ENCODE data around the gene DOCK1.

DOCK1 gene

DNA sequence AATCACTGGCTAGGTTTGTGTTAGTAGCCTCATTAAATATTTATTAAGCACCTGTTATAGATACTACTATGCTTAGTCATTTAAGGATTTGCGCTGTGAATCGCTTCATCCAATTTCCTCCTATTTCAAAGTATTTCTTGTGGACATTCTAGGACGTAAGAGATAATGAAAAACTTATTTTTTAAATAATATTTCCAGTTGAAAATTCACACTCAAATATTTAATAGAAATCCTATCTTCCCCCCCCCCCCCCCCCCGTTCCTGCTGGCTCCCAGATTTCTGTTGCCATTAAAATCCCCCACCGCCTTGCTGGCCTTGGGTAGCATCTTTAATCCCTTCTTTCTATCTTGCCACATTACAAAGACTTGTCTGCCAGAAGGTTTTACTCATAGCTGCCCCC, 285.2 kb downstream of the DOCK1 start:
- DNase-seq = no peak

- no peak for DNase-seq
These were observed 287.9 kb downstream of the DOCK1 start for GRCh38 chr10:127193125-127193524.

DNA sequence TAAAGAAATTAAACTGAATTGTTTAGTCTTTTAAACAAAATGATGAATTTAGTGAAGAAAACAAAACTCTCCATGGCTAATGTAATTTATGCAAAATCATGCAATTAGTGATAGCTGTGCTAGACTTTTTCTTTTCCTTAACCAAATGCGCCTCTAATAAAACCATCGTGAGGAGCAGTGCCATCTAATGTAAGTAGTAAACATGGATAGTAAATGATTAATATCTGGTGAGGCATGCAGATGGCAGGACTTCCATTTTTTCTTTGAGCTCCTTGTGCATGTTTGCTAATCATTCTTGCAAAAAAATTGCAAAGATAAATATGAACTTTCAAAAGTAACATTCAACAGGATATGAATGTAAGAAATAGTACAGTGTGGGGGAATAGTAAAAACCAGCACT, 288.9 kb downstream of the DOCK1 start:
- no peak for DNase-seq

- no peak for DNase-seq
These were observed 289.4 kb downstream of the DOCK1 start for GRCh38 chr10:127194599-127194998.

- DNase-seq = no peak
These were observed 289.8 kb downstream of the DOCK1 start for GRCh38 chr10:127195041-127195506.

GRCh38 chr10:127195571-127196281, 290.5 kb downstream of the DOCK1 start:
- no peak for DNase-seq

DNA sequence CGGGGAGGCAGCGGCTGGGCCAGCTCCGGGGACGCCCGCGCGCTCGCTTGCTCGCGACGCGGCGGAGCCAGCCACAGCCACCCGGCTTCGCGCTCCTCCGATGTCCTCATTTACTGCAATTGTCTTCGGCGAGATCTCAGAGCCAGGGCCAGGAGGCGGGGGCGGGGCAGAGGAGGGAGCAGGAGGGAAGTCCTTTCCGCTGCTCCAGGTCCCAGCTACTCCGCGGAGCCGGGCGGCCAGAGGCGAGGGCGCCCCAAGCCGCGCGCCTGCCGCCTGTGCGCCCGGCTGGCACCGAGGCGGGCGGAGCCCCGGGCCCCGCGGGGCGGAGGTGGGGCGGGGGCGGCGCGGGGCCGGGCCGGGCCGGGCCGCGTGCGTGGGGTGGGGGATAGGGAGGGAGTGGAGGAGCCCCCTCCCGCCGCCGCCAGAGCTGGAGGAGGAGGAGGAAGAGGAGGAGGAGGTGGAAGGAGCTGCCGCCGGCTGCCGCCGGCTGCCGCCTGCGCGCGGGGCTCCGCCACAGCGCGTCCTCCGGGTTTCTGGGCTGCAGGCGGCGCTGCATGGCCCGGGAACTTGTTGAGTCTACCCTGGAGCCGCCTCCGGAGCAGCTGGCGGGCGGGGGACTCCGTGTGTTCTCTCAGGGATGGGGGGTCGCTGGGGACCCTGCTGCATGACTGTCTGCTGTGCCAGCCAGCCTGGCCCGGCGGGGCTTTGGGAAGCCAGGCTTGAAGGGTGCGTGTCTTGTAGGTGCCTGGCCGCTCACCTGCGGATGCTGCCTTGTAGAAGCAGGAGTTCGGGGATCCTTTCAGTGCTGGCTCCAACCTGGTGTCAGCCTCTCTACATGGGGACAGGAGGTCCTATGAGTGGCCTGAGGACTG, 291.3 kb downstream of the DOCK1 start, which contains the start of gene INSYN2A:
Gene INSYN2A, minus strand, starts transcription at position 310 of the 872 bp plus-strand sequence. CDS start 20,196 bp downstream, outside the sequence.
- no peak for DNase-seq

DNA sequence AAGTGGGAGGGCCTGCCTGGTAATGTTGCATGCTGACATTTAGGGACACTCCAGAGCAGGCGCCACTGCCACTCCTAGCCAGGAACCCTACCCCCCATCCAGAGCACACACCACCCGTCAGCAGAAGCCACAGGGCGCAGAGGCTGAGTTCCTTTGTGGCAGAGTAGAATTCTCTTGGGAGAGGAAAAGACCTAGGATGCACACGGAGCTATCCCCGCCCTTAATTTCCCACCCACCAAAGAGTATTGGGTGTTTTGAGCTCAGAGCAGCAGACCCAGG, 291.9 kb downstream of the DOCK1 start:
- no peak for DNase-seq

DNA sequence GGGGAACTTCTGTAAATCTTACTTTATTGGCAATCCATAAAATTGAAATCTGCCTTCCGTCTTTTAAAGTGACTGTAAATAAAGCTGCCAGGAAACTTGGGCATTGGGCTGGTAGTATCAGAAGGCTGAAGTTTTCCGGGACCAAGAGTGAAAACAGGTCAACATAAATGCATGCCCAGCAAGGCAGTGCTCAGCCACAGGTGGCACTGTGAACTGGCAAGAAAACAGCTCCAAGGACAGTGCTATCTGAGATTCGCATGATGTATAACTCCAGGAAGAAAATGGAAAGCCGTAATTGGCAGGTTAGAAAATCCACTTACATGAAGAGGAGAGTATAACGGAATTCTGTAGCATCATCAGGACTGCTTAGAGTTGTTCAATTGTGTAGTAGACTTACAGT, 293.1 kb downstream of the DOCK1 start:
- DNase-seq = no peak

- no peak for DNase-seq
These were observed 293.5 kb downstream of the DOCK1 start for GRCh38 chr10:127198721-127199120.

DNA sequence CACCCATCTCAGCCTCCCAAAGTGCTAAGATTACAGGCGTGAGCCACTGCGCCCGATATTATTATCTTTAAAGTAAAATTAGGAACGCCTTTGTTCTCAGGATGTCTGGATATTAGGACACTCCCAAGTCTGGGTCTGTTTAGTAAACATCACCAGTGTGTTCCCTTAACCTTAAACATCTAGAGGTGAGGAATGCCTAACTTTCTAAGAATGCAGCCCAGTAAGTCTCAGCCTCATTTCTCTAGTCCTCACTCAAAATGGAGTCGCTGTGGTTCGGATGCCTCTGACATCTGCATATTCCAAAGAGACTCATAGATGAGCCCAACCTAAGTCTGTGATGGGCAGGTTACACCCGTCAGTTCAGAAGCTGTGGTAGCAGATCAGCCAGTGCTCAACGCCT, 295.4 kb downstream of the DOCK1 start:
- no peak for DNase-seq

DNA sequence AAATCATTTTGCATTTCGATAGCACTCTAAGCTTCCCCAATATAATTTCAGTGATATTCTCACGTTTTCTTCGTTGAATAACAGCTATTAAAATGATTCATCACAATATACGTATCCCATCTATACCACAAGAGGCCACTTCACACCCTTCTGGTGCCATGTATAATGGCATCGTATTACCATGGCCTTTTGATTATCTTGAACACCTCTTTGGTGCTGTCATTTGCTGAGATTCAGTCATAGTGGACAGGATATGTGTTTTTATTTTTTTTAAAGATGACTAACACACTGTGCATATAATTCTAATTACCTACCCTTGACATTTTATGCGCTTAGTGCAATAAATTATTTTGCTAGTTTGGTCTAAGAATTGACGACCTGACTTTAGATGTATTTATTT, 297.8 kb downstream of the DOCK1 start:
- DNase-seq = no peak

DNA sequence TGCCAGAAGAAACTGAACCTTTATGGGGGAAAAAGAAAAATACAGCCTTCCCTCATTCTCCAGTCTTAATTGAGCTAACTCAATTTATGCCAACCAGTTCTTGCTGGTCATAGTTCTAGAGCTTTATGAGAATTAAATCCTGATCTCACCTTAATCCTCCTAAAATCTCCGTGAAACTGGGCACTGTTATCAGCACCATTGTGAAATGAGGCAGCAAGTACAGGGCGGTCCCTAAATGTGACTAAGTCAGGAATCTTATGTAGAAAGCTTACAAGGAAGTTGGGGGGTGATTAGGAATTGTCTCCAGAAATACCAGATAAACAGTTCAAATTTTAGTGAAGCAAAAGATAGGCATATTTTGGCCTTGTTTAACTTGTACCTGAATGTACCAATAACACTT, 301.9 kb downstream of the DOCK1 start:
- DNase-seq = no peak

DNA sequence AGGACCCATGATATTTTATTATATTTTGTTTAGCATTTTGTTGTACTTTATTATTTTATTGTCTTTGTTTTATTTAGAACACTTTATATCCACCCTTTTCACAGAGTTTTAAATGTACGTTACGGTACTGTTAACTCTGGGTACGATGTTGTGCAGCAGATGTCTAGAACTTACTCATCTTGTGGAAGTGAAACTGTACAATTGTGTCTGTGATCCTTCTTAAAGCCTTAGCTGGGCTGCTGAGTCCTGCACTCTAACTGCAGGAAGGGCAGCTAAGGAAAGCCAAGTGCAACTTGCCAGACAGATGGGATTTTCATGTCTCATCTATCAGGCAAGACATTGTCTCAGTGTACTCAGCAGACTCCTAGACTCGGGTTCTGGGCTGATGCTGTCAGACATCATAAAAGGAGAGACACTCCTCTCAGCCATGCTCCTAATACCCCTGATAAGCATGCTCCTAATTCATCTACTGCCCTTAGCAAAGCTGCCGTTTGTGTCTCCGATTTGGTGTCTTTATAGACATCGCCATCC, 305.8 kb downstream of the DOCK1 start:
- no peak for DNase-seq

- no peak for DNase-seq
These were observed 310.6 kb downstream of the DOCK1 start for GRCh38 chr10:127215866-127216265.

DNA sequence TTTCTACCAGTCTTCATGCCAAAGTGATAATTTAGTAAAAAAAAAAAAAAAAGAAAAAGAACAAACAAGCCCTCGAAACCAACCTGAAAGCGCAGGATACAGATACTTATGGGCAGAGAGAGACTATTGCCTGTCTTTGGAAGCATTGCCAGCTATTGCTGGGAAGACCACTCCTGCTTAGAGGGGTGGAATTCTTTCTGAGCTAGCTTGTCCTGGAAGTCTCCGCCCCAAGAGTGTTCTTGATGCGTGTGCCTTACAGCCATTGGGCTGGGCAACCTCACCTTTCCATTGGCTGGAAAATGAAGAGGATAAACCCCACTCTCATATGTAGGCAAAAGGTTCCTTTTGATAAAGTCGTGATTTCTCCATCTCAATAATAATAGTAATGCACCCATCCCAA, 311.0 kb downstream of the DOCK1 start:
- DNase-seq = no peak

- no peak for DNase-seq
These were observed 311.6 kb downstream of the DOCK1 start for GRCh38 chr10:127216786-127217185.

DNA sequence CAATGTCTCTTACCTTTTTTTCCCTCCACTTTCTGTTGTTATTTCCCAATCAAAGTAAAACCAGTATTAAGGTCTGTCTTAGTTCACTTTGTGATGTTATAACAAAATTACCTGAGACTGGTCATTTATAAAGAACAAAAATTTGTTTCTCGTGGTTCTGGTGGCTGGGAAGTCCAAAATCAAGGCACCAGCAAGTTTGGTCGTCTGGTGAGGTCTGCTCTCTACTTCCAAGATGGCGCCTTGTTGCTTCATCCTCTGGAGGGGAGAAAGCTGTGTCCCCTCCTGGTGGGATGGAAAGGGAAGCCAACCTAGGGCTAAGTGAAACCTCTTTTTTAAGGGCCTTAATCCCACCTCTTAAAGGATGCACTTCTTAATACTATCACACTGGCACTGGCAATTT, 313.4 kb downstream of the DOCK1 start:
- DNase-seq = no peak

DNA sequence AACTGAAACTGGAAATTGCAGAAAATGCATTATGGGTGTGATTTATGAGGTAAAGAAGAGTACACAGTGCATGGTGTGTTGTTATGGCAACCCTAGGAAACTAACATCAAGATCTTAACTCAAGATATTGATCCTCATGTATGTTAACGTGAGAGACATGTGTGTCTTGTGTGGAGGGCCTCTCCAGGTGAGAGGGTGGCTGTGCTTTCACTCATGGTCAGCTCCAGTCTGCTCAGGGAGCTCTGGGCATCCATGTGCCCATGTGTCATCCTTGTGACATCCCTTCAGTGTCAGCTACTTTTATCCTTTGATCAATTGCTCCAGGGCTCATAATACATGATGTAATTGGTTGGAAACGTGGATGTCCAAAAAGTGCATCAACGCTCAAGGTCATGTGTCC, 316.1 kb downstream of the DOCK1 start:
- DNase-seq = no peak

DNA sequence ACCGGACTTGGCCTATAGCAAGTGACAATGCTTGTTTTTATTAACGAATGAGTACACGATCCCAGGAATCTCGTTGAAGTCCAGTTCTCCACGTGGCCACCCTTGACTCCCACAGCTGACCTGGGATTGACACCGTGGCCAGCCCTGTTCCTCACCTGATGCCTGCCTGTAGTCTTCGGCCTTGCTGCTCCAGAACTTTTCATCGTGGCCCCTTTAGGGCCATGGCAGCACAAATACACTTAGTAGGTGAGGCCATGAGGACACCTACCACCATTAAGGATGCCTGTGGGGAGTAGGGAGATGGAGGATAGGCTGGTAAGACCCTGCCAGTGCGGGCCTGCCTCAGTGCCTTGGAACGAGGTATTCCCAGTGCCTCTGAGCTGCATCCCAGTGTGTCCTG, 321.8 kb downstream of the DOCK1 start:
- DNase-seq = no peak

DNA sequence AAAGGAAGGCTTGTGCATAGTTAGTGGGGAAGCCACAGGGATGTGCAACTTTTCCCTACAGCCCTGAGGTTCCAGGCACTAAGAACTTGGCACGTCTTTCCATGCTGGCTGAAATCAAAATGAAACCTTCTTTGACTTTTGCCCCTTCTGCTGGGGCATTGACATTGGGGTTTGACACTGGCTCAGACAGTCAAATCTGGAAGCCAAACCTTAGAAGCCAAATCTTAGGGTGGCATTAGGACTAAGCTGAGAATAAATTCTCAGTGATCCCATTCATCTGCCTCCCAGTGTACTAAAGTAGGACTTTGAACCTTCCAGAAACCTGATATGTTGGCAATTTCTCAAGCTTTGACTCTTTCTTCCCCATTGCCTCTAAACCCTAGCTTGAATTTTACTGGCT, 322.4 kb downstream of the DOCK1 start:
- DNase-seq = no peak

DNA sequence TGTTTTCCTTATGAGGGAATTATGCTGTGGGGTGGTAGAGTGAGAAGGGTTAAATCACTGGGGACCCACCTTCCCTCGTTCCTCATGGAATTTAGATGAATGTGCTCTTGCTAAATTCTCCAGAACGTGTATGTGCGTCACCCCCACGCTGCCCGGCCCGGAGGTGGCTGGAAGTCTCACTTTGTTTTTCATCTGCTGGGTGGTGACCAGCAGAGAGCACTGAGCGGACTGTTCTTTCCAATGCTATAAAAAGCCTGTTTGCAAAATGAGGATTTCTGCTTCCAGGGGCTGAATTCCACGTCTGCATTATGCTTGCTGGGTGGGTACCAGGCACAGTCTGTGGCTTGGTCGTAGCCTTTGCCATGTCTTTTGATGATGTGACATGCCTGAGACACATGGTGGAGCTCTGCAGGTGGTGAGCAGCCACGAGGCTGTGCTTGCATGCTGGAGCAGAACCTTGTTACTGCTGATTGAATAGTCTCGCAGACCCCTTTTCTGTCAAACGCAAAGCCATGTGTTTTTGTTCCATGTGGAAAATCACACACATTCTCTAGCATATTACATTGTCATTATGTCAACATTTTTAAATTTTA, 323.1 kb downstream of the DOCK1 start:
- no peak for DNase-seq

- DNase-seq = no peak
These were observed 329.1 kb downstream of the DOCK1 start for GRCh38 chr10:127234306-127234800.

DNA sequence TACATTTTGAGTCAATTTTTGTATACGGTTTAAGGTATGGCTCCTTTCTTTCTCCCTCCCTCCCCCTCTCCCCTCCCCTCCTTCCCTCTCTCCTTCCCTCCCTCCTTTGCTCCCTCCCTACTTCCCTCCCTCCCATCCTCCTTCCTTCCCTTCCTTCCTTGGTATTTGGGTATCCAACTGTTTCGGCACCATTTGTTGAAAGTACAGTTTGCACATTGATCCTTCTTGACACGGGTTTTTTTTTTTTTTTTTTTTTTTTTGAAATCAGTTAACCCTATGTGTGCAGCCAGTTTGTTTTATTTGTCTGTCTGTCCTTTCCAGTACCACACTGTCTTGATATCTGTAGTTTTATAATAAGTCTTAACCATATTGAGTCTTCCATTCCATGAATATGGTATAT, 331.0 kb downstream of the DOCK1 start:
- DNase-seq = no peak

Measured in SHP77 treated with DMSO at 0.1 percent for 48 hours (cell line).